GM23338 (cell line): ENCODE data around the gene PDIA5. TPM values are rescaled to one million over a fixed set of nuclear protein-coding genes. Genes with fewer than 3 reads are reported as not detected.
A peak's percentile ranks its signal among the peaks of the same experiment; 100 is the strongest.

ENCODE experiments used
- ATAC-seq: fragments of 200-7000 bp; cut with Tn5 transposase; 3 replicates; pipeline ENCODE4 v1.9.1; 2020
- DNase-seq: peaks from one replicate; pipeline ENCODE4 v3.0.0-alpha.2; 2015; ENCODE audit warnings: low spot score
- H2AFZ ChIP-seq: fragments of 200-600 bp; sonication (generic); 2 replicates; pipeline ENCODE4 v1.8.0; 2016; ENCODE audit warnings: antibody characterized with exemption, mild to moderate bottlenecking, moderate library complexity
- H3F3A ChIP-seq: fragments of 200-600 bp; sonication (generic); replicated peaks from 2 replicates; pipeline ENCODE4 v1.8.0; 2017; ENCODE audit warnings: antibody characterized with exemption, mixed run types, low read depth
- H3K27ac ChIP-seq: fragments of 200-600 bp; sonication (generic); 2 replicates; pipeline ENCODE4 v1.6.1; 2016; ENCODE audit warnings: low read depth
- H3K27me3 ChIP-seq: fragments of 200-600 bp; sonication (generic); 2 replicates; pipeline ENCODE4 v1.8.0; 2016; ENCODE audit warnings: mild to moderate bottlenecking, mixed run types, moderate library complexity; ENCODE audit not compliant: insufficient read depth
- H3K36me3 ChIP-seq: fragments of 200-600 bp; sonication (generic); 2 replicates; pipeline ENCODE4 v1.8.0; 2016; ENCODE audit warnings: mild to moderate bottlenecking; ENCODE audit not compliant: insufficient read depth
- H3K4me1 ChIP-seq: fragments of 200-600 bp; sonication (generic); 2 replicates; pipeline ENCODE4 v1.8.0; 2016; ENCODE audit warnings: mild to moderate bottlenecking, moderate library complexity; ENCODE audit not compliant: insufficient read depth
- H3K4me2 ChIP-seq: fragments of 200-600 bp; sonication (generic); 2 replicates; pipeline ENCODE4 v1.7.1; 2017; ENCODE audit warnings: mixed run types
- H3K4me3 ChIP-seq: fragments of 200-600 bp; sonication (generic); 2 replicates; pipeline ENCODE4 v1.6.1; 2016; ENCODE audit warnings: mixed run types
- H3K79me2 ChIP-seq: fragments of 200-600 bp; sonication (generic); replicated peaks from 2 replicates; pipeline ENCODE4 v1.8.0; 2017; ENCODE audit warnings: mild to moderate bottlenecking; ENCODE audit not compliant: insufficient read depth
- H3K9me2 ChIP-seq: fragments of 200-600 bp; sonication (generic); 2 replicates; pipeline ENCODE4 v1.8.0; 2017; ENCODE audit not compliant: insufficient read depth
- H4K20me1 ChIP-seq: fragments of 200-600 bp; sonication (generic); replicated peaks from 2 replicates; pipeline ENCODE4 v1.8.0; 2017; ENCODE audit warnings: mild to moderate bottlenecking; ENCODE audit not compliant: insufficient read depth
- H3K27ac Mint-ChIP-seq: 2 replicates; pipeline ENCODE4 v1.8.0; 2020; ENCODE audit warnings: inconsistent platforms, mild to moderate bottlenecking, moderate library complexity, mixed read lengths
- H3K27me3 Mint-ChIP-seq: 3 replicates; pipeline ENCODE4 v1.8.0; 2022; ENCODE audit warnings: low read depth, mild to moderate bottlenecking, moderate library complexity, mixed read lengths, inconsistent platforms; ENCODE audit not compliant: insufficient read depth, poor library complexity
- H3K36me3 Mint-ChIP-seq: 3 replicates; pipeline ENCODE4 v1.8.0; 2021; ENCODE audit warnings: low read depth, mild to moderate bottlenecking, inconsistent platforms, moderate library complexity, mixed read lengths
- H3K4me1 Mint-ChIP-seq: 3 replicates; pipeline ENCODE4 v1.8.0; 2020; ENCODE audit warnings: mild to moderate bottlenecking, inconsistent platforms, mixed read lengths
- H3K4me3 Mint-ChIP-seq: 3 replicates; pipeline ENCODE4 v1.8.0; 2021; ENCODE audit warnings: moderate library complexity, mild to moderate bottlenecking, inconsistent platforms, mixed read lengths
- H3K9me3 Mint-ChIP-seq: 3 replicates; pipeline ENCODE4 v1.8.0; 2020; ENCODE audit warnings: moderate library complexity, mild to moderate bottlenecking, inconsistent platforms, mixed read lengths
- EZH2 ChIP-seq: fragments of 200-600 bp; sonication (generic); IDR thresholded peaks from one replicate; pipeline ENCODE4 v1.8.0; 2017; ENCODE audit warnings: antibody characterized with exemption, mild to moderate bottlenecking, low read depth; ENCODE audit not compliant: unreplicated experiment
- EZH2phosphoT487 ChIP-seq: fragments of 200-600 bp; sonication (generic); IDR thresholded peaks from one replicate; pipeline ENCODE4 v1.8.1; 2018; ENCODE audit warnings: antibody characterized with exemption; ENCODE audit not compliant: unreplicated experiment
- NANOG ChIP-seq: IDR thresholded peaks from 2 replicates; pipeline ENCODE4 v1.6.1; 2016; ENCODE audit warnings: antibody characterized with exemption, borderline replicate concordance
- STAT1 ChIP-seq: IDR thresholded peaks from one replicate; pipeline ENCODE4 v1.6.1; 2016; ENCODE audit warnings: antibody characterized with exemption; ENCODE audit not compliant: unreplicated experiment
- ZNF114 ChIP-seq: fragments of 250-450 bp; sonication (Bioruptor Pico); IDR thresholded peaks from 2 replicates; pipeline ENCODE4 v1.5.0; 2020; ENCODE audit warnings: mild to moderate bottlenecking, moderate library complexity
- ZNF331 ChIP-seq: fragments of 250-450 bp; sonication (Bioruptor Pico); IDR thresholded peaks from 2 replicates; pipeline ENCODE4 v1.5.0; 2020; ENCODE audit warnings: low read depth, mild to moderate bottlenecking, moderate library complexity
- polyA plus RNA-seq: library from polyadenylated mRNA; unstranded; fragments of >200 nt; fragmentation: Nextera tagmentation; extraction: Ambion mirVana; gene quantifications from 2 replicates; pipeline ENCODE4 v1.2.1, GENCODE V29; 2016
- total RNA-seq: library from RNA; depleted of rRNA; stranded (reverse); fragments of >200 nt; shearing (Covaris generic); gene quantifications from 2 replicates; pipeline ENCODE4 v1.2.3, GENCODE V29; 2014
- TF ChIP-seq, protein P1 (sequence below), 2 experiments: fragments of 200-600 bp in 1 of 2; sonication (generic) in 1 of 2; conservative IDR thresholded peaks; 2 replicates each; pipeline versions ENCODE4 v1.5.1 to v1.6.1; 2016 to 2017; ENCODE audit warnings: antibody characterized with exemption in 2 of 2, low read depth in 2 of 2, mild to moderate bottlenecking in 2 of 2, moderate library complexity in 1 of 2
- TF ChIP-seq, protein P2 (sequence below): IDR thresholded peaks from 2 replicates; pipeline ENCODE4 v1.6.1; 2016; ENCODE audit warnings: antibody characterized with exemption
- TF ChIP-seq, protein P3 (sequence below): IDR thresholded peaks from one replicate; pipeline ENCODE4 v1.6.1; 2018; ENCODE audit warnings: antibody characterized with exemption; ENCODE audit not compliant: unreplicated experiment

The PDIA5 gene
- total and polyA plus RNA-seq, 2 experiments from 2014 or later: 22.9 to 28.1 TPM

DNA sequence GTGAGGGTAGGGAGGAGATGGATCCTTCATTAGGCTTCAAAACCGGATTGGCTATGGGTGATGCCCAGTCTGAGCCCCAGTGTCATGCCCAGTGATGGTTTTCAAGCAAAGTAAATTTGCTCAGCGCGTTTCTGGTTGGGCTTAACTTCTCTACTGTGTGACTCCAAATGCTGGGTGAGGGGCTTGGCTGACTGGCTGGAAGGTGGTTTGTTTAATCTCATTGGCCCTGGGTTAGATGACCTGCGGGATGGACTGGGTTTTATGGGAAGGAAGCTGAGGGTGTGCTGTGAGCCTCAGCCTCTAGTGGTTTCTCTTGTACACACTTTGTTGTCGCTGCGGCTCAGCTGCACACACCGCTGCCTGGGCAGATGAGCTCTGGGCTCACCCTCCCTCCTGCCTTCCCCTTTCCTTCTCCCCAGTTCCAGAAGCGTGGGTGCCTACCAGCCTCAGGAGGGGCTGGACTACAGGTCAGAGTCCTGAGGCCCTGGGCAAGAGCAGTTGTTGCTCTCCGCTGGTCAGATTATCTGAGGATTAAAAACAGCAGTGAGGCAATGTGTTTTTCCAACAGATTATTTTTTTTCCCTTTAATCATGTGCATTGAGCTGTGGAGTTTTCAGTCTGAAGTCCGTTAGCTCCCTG is 18.6 kb downstream of the PDIA5 start:
- Mint-ChIP-seq H3K27me3 (peaks cover 6% of the 10 kb centered on the region), H3K9me3 (no peaks in the 10 kb centered on the region), H3K4me1 (peaks cover 73% of the 10 kb centered on the region), H3K4me3 (no peak overlapping the region), H3K27ac (peak overlapping the region; percentile 33; the same call in 1 of the 2 replicates), H3K36me3 (no peaks in the 10 kb centered on the region; the same call in 2 of the 3 replicates)
- peaks cover 46% of the 10 kb centered on the region for H4K20me1 ChIP-seq
- no peak for TF ChIP-seq ZNF331 (CRISPR knock-in tag)
- TF ChIP-seq EZH2: no peak
- TF ChIP-seq, protein P1, sequence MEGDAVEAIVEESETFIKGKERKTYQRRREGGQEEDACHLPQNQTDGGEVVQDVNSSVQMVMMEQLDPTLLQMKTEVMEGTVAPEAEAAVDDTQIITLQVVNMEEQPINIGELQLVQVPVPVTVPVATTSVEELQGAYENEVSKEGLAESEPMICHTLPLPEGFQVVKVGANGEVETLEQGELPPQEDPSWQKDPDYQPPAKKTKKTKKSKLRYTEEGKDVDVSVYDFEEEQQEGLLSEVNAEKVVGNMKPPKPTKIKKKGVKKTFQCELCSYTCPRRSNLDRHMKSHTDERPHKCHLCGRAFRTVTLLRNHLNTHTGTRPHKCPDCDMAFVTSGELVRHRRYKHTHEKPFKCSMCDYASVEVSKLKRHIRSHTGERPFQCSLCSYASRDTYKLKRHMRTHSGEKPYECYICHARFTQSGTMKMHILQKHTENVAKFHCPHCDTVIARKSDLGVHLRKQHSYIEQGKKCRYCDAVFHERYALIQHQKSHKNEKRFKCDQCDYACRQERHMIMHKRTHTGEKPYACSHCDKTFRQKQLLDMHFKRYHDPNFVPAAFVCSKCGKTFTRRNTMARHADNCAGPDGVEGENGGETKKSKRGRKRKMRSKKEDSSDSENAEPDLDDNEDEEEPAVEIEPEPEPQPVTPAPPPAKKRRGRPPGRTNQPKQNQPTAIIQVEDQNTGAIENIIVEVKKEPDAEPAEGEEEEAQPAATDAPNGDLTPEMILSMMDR (conservative IDR thresholded peaks at IDR 0.05; ENCODE audit: low read depth in 2 of 2): no peak
- TF ChIP-seq STAT1: no peak
- TF ChIP-seq, protein P2, sequence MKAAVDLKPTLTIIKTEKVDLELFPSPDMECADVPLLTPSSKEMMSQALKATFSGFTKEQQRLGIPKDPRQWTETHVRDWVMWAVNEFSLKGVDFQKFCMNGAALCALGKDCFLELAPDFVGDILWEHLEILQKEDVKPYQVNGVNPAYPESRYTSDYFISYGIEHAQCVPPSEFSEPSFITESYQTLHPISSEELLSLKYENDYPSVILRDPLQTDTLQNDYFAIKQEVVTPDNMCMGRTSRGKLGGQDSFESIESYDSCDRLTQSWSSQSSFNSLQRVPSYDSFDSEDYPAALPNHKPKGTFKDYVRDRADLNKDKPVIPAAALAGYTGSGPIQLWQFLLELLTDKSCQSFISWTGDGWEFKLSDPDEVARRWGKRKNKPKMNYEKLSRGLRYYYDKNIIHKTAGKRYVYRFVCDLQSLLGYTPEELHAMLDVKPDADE: no peak
- TF ChIP-seq NANOG: no peak
- H3K4me1 ChIP-seq: peaks cover 48% of the 10 kb centered on the region
- H3K27me3 ChIP-seq: no peaks in the 10 kb centered on the region
- no peak overlapping the region for H3K4me3 ChIP-seq
- peak overlapping the region; percentile 48; the same call in 1 of the 2 replicates for H3K4me2 ChIP-seq
- peaks cover 83% of the 10 kb centered on the region for H3K79me2 ChIP-seq
- H3K36me3 ChIP-seq: no peaks in the 10 kb centered on the region
- H3K9me2 ChIP-seq: no peaks in the 10 kb centered on the region
- DNase-seq (no peak), ATAC-seq (peak; percentile 14)
- no peak overlapping the region for H2AFZ ChIP-seq
- H3F3A ChIP-seq: no peaks in the 10 kb centered on the region
- H3K27ac ChIP-seq: peak overlapping the region; percentile 78; the same call in 1 of the 2 replicates

DNA sequence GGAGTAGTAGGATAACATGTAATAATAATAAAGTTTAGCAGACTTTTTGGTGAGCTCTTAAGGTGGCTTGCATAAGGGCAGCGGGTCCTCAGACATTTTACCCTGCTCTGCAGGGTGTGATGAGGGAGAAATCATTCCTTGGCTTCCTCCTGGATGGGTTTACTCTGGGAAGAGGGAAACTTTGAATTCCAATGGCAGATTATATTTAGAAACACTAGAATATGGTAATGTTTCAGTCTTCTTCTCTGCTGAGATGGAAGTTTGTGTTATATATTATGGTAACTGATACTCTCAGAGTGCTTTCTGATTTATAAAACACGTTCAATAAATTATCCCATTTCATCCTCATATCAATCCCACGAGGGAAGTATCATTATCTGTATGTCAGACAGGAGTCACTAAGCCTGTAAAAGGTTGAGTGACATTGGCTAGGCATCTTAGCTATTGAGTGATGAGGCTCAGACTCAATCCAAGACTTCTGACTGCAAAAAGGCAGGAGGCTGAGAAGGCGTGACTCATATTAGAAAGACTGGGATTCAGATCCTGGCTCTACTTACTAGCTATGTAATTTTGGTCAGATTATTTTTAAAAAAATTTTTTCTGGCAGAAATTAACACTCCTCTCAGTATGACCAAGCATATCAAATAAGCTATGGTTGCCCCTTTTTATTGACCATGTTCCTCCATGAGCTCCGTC is 19.3 kb downstream of the PDIA5 start:
- DNase-seq (no peak), ATAC-seq (no peak)
- H3K36me3 ChIP-seq: no peaks in the 10 kb centered on the region
- H2AFZ ChIP-seq: no peak overlapping the region
- H3K27me3 Mint-ChIP-seq: peaks cover 6% of the 10 kb centered on the region
- H3K4me1 ChIP-seq: peaks cover 49% of the 10 kb centered on the region
- TF ChIP-seq EZH2 (no peak), ZNF331 (CRISPR knock-in tag) (no peak), EZH2phosphoT487 (no peak), NANOG (no peak), ZNF114 (CRISPR knock-in tag) (no peak)
- TF ChIP-seq, protein P1 (conservative IDR thresholded peaks at IDR 0.05; ENCODE audit: low read depth in 2 of 2): no peak
- TF ChIP-seq, protein P3, sequence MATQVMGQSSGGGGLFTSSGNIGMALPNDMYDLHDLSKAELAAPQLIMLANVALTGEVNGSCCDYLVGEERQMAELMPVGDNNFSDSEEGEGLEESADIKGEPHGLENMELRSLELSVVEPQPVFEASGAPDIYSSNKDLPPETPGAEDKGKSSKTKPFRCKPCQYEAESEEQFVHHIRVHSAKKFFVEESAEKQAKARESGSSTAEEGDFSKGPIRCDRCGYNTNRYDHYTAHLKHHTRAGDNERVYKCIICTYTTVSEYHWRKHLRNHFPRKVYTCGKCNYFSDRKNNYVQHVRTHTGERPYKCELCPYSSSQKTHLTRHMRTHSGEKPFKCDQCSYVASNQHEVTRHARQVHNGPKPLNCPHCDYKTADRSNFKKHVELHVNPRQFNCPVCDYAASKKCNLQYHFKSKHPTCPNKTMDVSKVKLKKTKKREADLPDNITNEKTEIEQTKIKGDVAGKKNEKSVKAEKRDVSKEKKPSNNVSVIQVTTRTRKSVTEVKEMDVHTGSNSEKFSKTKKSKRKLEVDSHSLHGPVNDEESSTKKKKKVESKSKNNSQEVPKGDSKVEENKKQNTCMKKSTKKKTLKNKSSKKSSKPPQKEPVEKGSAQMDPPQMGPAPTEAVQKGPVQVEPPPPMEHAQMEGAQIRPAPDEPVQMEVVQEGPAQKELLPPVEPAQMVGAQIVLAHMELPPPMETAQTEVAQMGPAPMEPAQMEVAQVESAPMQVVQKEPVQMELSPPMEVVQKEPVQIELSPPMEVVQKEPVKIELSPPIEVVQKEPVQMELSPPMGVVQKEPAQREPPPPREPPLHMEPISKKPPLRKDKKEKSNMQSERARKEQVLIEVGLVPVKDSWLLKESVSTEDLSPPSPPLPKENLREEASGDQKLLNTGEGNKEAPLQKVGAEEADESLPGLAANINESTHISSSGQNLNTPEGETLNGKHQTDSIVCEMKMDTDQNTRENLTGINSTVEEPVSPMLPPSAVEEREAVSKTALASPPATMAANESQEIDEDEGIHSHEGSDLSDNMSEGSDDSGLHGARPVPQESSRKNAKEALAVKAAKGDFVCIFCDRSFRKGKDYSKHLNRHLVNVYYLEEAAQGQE: no peak
- TF ChIP-seq, protein P2: no peak
- no peaks in the 10 kb centered on the region for H3K27me3 ChIP-seq
- H4K20me1 ChIP-seq: peaks cover 41% of the 10 kb centered on the region
- no peak overlapping the region for H3K4me3 Mint-ChIP-seq
- H3K36me3 Mint-ChIP-seq: no peaks in the 10 kb centered on the region; the same call in 2 of the 3 replicates
- peaks cover 76% of the 10 kb centered on the region for H3K79me2 ChIP-seq
- peaks cover 75% of the 10 kb centered on the region for H3K4me1 Mint-ChIP-seq
- peak overlapping the region; percentile 78; the same call in 1 of the 2 replicates for H3K27ac ChIP-seq
- 0 out of 2 replicates have a peak overlapping the region, but pooled peaks have one; percentile 48 for H3K4me2 ChIP-seq
- H3K9me3 Mint-ChIP-seq: no peaks in the 10 kb centered on the region
- no peaks in the 10 kb centered on the region for H3F3A ChIP-seq
- H3K9me2 ChIP-seq: no peaks in the 10 kb centered on the region
- H3K4me3 ChIP-seq: no peak overlapping the region
- H3K27ac Mint-ChIP-seq: no peak overlapping the region
